ENCODE results near the gene PKM.
A peak's percentile ranks its signal among the peaks of the same experiment; 100 is the strongest.

PKM gene

DNA sequence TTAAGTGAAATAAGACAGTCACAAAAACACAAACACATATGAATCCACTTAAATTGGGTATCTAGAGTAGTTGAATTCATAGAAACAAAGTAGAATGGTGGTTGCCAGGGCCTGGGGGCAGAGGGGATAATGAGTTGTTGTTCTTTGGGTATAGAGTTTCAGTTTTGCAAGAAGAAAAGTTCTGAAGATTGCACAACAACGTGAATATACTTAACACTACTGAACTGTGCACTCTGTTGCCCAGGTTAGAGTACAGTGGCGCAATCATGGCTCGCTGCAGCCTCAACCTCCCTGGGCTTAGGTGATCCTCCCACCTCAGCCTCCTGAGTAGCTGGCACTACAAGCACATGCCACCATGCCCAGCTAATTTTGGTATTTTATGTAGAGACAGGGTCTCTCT lies 48.3 kb downstream of the PKM start:
- H3K9ac ChIP-seq (ENCODE audit: low read length): no peak overlapping the region
- peaks cover 4% of the 10 kb centered on the region for H3K27me3 ChIP-seq (replicated peaks; ENCODE audit: control insufficient read depth, insufficient read depth, low read length)
- H3K36me3 ChIP-seq (ENCODE audit: control insufficient read depth, insufficient read depth, low read length, severe bottlenecking): no peaks in the 10 kb centered on the region
- no peak overlapping the region for H3K4me3 ChIP-seq (ENCODE audit: low read length)
- H3K4me1 ChIP-seq (ENCODE audit: control insufficient read depth, insufficient read depth, low read length): peaks cover 22% of the 10 kb centered on the region
- peak; percentile 96 for DNase-seq (ENCODE audit: low read depth)
- H3K9me3 ChIP-seq (ENCODE audit: control insufficient read depth, low read length): no peaks in the 10 kb centered on the region

DNA sequence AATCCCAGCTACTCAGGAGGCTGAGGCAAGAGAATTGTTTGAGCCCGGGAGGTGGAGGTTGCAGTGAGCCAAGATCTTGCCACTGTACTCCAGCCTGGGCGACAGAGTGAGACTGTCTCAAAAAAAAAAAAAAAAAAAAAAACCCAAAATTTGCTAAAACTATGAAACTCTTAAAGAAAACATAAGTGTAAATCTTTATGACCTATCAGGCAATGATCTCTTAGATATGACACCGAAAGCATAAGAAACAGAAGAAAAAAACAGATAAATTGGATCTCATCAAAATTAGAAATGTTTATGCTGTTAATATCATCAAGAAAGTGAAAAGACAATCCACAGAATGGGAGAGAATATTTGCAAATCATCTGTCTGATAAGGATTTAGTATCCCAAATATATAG lies 48.7 kb downstream of the PKM start:
- no peaks in the 10 kb centered on the region for H3K9me3 ChIP-seq (ENCODE audit: control insufficient read depth, low read length)
- H3K36me3 ChIP-seq (ENCODE audit: control insufficient read depth, insufficient read depth, low read length, severe bottlenecking): no peaks in the 10 kb centered on the region
- H3K4me3 ChIP-seq (ENCODE audit: low read length): no peak overlapping the region
- peaks cover 22% of the 10 kb centered on the region for H3K4me1 ChIP-seq (ENCODE audit: control insufficient read depth, insufficient read depth, low read length)
- H3K27me3 ChIP-seq (replicated peaks; ENCODE audit: control insufficient read depth, insufficient read depth, low read length): peaks cover 4% of the 10 kb centered on the region
- H3K9ac ChIP-seq (ENCODE audit: low read length): no peak overlapping the region
- no peak for DNase-seq (ENCODE audit: low read depth)

DNA sequence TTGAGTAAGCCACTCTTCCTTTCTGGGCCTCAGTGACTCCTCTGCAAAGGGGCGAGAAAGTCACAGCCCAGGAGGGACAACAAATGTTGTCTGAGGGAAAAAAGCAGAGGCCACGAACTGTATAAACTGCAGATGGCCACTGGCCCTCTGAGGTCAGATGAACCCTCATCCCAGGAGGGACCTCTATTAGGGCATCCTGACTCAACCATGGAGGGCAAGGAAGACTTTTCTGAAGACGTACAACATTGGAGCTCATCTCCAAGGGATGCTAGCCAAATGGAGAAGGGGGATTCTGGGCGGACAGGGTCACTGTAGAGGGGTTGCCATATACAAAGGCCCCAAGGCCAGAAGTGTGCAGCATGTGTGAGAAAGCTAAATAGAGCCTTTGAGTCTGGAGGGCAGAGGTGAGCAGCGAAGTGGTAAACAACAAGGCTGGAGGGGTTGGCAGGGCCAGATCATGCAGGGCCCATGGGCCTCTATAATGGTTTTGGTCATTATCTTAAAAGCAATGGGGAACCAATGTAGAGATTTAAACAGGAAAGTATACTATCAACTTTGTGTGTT lies 50.1 kb downstream of the PKM start:
- Histone ChIP-seq H3K36me3 (ENCODE audit: control insufficient read depth, insufficient read depth, low read length, severe bottlenecking) (no peaks in the 10 kb centered on the region), H3K4me3 (ENCODE audit: low read length) (no peak overlapping the region), H3K9me3 (ENCODE audit: control insufficient read depth, low read length) (no peaks in the 10 kb centered on the region), H3K9ac (ENCODE audit: low read length) (no peak overlapping the region), H3K27me3 (replicated peaks; ENCODE audit: control insufficient read depth, insufficient read depth, low read length) (peaks cover 4% of the 10 kb centered on the region), H3K4me1 (ENCODE audit: control insufficient read depth, insufficient read depth, low read length) (peaks cover 22% of the 10 kb centered on the region)
- DNase-seq (ENCODE audit: low read depth): no peak

DNA sequence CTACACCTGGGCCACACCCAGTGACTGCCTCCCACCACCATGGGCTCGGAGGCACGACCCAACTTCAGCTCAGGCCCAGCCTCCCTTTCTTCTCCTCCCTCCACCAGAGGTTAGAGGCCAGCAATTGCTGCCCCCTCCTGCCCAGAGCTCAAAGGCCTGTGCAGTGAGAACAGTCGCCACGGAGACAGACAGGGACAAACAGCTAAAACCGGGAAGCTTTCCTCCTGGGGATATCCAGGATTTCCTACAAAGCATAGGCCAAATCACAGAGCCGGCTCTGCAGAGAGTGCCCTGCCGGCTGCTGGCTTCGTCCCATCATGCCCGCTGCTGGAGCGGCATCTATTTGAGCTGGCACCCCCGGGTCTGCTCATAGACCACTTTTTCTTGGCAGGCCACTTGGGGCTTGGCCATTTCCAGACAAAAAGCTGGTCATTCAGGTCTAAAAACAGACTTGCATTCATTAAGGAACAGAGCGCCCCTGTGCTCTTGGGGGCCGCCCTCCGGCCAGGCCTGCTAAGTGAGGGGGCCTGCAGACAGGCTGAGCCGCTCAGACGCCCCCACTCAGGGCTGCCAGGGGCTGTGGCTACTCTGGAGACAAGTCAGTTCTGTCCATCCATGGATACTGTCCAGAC lies 50.9 kb downstream of the PKM start:
- Histone ChIP-seq H3K27me3 (replicated peaks; ENCODE audit: control insufficient read depth, insufficient read depth, low read length) (peaks cover 8% of the 10 kb centered on the region), H3K4me1 (ENCODE audit: control insufficient read depth, insufficient read depth, low read length) (peaks cover 22% of the 10 kb centered on the region), H3K9ac (ENCODE audit: low read length) (no peak overlapping the region), H3K9me3 (ENCODE audit: control insufficient read depth, low read length) (no peaks in the 10 kb centered on the region), H3K36me3 (ENCODE audit: control insufficient read depth, insufficient read depth, low read length, severe bottlenecking) (no peaks in the 10 kb centered on the region), H3K4me3 (ENCODE audit: low read length) (no peak overlapping the region)
- no peak for DNase-seq (ENCODE audit: low read depth)

DNA sequence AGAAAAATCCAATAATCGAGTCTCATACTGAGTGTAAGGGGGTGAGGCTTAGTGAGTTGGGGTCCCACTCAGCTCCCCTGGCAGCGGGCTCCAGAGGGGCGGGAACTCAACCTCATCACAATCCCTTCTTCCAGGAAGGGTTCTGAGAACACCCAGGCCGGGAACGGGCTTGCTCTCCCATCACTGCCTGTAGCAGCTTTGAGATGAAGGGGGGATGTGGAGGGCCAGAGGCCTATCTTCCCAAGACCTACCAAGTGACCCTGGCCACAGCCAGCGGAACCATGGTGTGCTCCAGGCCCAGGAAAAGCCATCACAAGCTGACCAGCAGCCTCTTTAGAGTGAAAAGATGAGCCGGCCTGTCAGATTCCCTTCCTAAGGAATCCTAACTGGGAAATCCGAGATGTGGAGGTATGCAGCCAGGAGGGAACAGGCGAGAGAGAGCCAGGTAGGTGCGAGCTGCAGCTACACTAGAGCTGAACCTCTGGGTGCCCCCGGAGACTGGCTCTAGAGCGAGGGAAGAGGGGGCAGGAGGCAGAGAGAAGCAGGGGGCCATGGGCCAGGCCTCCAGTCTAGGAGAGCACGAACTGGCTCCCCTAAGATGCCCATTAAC lies 51.9 kb downstream of the PKM start:
- Histone ChIP-seq H3K9ac (ENCODE audit: low read length) (no peak overlapping the region), H3K36me3 (ENCODE audit: control insufficient read depth, insufficient read depth, low read length, severe bottlenecking) (no peaks in the 10 kb centered on the region), H3K4me1 (ENCODE audit: control insufficient read depth, insufficient read depth, low read length) (peaks cover 17% of the 10 kb centered on the region), H3K9me3 (ENCODE audit: control insufficient read depth, low read length) (no peaks in the 10 kb centered on the region), H3K4me3 (ENCODE audit: low read length) (no peak overlapping the region), H3K27me3 (replicated peaks; ENCODE audit: control insufficient read depth, insufficient read depth, low read length) (peaks cover 18% of the 10 kb centered on the region)
- no peak for DNase-seq (ENCODE audit: low read depth)

DNA sequence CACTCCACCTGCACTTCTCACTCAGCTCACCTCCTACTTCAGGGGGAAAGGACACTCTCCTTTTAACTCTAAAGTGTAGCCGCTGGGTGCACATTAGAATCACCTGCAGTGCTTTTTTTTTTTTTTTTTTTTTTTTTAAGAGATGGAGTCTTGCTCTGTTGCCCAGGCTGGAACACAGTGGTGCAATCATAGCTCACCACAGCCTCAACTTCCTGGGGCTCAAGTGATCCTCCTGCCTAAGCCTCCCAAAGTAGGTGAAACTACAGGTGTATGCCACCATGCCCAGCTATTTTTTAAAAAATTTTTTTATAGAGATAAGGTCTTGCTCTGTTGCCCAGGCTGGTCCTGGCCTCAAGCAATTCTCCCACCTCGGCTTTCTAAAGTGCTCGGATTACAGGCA lies 54.2 kb downstream of the PKM start:
- no peak overlapping the region for H3K4me3 ChIP-seq (ENCODE audit: low read length)
- no peaks in the 10 kb centered on the region for H3K36me3 ChIP-seq (ENCODE audit: control insufficient read depth, insufficient read depth, low read length, severe bottlenecking)
- H3K9me3 ChIP-seq (ENCODE audit: control insufficient read depth, low read length): no peaks in the 10 kb centered on the region
- H3K9ac ChIP-seq (ENCODE audit: low read length): no peak overlapping the region
- DNase-seq (ENCODE audit: low read depth): no peak
- H3K27me3 ChIP-seq (replicated peaks; ENCODE audit: control insufficient read depth, insufficient read depth, low read length): peaks cover 26% of the 10 kb centered on the region
- peaks cover 5% of the 10 kb centered on the region for H3K4me1 ChIP-seq (ENCODE audit: control insufficient read depth, insufficient read depth, low read length)

DNA sequence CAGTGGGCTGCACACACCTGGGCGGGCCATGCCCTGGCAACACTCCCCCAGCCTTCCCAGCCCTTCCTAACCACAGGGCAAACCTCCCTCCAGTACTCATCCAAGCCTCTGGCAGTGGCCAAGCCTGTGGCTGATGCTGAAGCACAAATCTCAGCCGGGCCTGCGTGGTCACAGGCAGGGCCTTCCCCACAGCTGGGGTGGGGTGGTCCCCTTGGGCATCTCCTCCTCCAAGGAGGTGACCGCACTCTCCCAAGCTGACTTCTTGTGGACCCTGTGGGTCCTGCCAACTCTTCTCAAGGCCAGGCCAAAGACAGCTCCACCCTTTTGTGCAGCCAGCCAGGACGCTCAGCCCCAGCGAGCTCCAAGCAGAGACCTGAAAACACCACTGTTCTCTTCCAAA lies 54.8 kb downstream of the PKM start:
- H3K4me1 ChIP-seq (ENCODE audit: control insufficient read depth, insufficient read depth, low read length): peaks cover 5% of the 10 kb centered on the region
- no peaks in the 10 kb centered on the region for H3K36me3 ChIP-seq (ENCODE audit: control insufficient read depth, insufficient read depth, low read length, severe bottlenecking)
- no peak overlapping the region for H3K4me3 ChIP-seq (ENCODE audit: low read length)
- no peaks in the 10 kb centered on the region for H3K9me3 ChIP-seq (ENCODE audit: control insufficient read depth, low read length)
- H3K27me3 ChIP-seq (replicated peaks; ENCODE audit: control insufficient read depth, insufficient read depth, low read length): peaks cover 26% of the 10 kb centered on the region
- DNase-seq (ENCODE audit: low read depth): no peak
- no peak overlapping the region for H3K9ac ChIP-seq (ENCODE audit: low read length)

DNA sequence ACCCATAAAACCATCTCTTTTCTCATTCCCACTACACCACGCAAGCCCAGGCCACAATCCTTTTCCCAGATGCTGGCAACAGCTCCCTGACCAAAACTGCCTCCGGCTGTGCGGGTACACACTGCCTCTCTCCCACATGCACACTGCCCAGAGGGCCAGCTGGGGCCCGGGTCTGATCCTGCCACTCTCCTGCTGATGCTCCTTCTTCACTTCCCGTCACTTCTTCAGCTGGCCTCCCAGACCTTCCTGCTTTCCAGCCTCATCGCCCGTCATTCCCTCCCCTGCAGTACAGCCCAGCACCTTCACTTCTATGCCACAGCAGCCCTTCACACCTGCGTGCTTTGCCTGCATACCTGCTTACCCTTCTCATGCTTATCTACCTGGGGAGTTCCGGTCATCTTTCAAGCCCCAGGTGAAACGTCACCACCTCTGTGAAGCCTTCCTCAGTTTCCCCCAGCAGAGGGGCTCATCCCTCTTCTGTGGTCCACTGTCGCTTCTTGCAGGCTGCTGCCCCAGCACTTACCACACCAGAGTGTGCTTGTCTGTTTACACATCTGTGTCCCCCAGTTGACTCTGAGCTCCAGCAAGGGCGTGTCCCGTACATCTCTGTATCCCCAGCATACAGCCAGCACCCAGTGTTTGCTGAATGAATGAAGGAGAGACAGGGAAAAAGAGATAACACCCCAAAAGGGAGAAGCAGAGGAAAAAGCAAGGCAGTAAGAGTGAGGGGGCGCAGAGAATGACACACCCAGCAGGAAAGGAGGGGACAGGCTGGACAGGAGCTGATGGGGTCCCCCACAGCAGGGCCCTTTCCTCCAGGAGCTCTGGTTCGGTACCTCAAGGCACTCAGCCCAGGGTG lies 55.6 kb downstream of the PKM start:
- no peak overlapping the region for H3K4me3 ChIP-seq (ENCODE audit: low read length)
- H3K36me3 ChIP-seq (ENCODE audit: control insufficient read depth, insufficient read depth, low read length, severe bottlenecking): no peaks in the 10 kb centered on the region
- H3K9ac ChIP-seq (ENCODE audit: low read length): no peak overlapping the region
- no peak for DNase-seq (ENCODE audit: low read depth)
- H3K4me1 ChIP-seq (ENCODE audit: control insufficient read depth, insufficient read depth, low read length): peaks cover 5% of the 10 kb centered on the region
- no peaks in the 10 kb centered on the region for H3K9me3 ChIP-seq (ENCODE audit: control insufficient read depth, low read length)
- peaks cover 32% of the 10 kb centered on the region for H3K27me3 ChIP-seq (replicated peaks; ENCODE audit: control insufficient read depth, insufficient read depth, low read length)

DNA sequence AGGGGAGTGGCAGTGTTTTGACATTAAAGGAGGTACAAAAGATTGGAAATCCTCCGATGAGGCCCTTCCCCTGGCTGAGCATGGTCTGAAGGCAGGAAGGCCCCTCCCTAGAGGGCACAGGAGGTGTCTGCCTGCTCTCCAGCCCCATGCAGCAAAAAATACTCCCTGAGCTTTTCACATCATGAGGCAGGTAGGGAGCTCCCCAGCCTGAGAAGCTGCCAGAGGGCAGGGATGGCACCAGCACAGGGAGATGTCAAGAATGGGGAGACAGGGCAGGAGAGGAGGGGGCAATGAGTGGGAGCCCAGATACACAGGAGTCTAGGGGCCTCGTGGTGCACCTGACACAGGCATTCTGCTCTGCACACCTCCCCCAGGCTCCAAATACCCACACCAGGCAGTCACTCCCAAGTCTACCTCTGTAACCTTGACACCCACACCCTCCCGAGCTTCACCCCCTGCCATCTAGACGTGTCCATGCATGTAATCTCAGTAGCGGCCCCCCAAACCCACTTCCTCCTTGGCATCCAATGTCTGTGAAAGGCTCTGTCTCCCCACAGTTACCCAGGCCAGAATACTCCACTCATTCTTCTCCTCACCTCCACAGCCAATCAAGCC lies 56.3 kb downstream of the PKM start:
- H3K4me1 ChIP-seq (ENCODE audit: control insufficient read depth, insufficient read depth, low read length): no peaks in the 10 kb centered on the region
- no peaks in the 10 kb centered on the region for H3K36me3 ChIP-seq (ENCODE audit: control insufficient read depth, insufficient read depth, low read length, severe bottlenecking)
- H3K4me3 ChIP-seq (ENCODE audit: low read length): no peak overlapping the region
- H3K9ac ChIP-seq (ENCODE audit: low read length): no peak overlapping the region
- DNase-seq (ENCODE audit: low read depth): no peak
- H3K27me3 ChIP-seq (replicated peaks; ENCODE audit: control insufficient read depth, insufficient read depth, low read length): peaks cover 40% of the 10 kb centered on the region
- no peaks in the 10 kb centered on the region for H3K9me3 ChIP-seq (ENCODE audit: control insufficient read depth, low read length)

DNA sequence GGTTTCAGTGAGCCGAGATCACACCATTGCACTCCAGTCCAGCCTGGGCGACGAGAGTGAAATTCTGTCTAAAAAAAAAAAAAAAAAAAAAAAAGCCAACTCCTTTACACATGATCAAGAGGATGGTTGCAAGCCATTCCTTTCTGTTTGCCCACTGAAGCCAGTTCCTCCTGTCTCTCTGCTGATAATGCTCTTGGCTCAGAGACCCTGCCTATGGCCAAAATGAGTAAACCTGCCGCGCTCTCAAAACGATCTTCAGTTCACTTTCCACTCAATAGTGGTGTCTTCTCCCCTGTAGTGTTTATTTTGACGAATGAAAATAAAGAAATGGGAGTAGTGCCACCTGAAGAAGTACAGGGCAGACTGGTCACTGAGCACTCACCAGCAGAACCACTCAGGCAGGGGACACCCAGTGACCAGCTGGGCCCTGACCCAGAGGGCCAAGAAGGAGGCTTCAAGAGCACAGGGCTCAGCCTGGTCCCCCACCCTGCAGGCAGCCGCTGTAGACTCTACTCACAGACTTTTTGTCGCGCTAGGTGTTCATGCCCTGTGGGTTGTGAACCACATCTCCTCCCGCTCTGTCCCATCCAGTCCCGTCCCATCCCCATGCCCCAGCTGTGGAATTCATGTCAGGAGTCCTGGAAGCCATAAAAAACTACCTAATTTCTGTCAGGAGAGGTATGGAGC lies 57.0 kb downstream of the PKM start:
- Histone ChIP-seq H3K9ac (ENCODE audit: low read length) (no peak overlapping the region), H3K9me3 (ENCODE audit: control insufficient read depth, low read length) (no peaks in the 10 kb centered on the region), H3K4me3 (ENCODE audit: low read length) (no peak overlapping the region), H3K4me1 (ENCODE audit: control insufficient read depth, insufficient read depth, low read length) (no peaks in the 10 kb centered on the region), H3K27me3 (replicated peaks; ENCODE audit: control insufficient read depth, insufficient read depth, low read length) (peaks cover 46% of the 10 kb centered on the region), H3K36me3 (ENCODE audit: control insufficient read depth, insufficient read depth, low read length, severe bottlenecking) (no peaks in the 10 kb centered on the region)
- no peak for DNase-seq (ENCODE audit: low read depth)

Data from adipocyte (in vitro differentiated cells).